HEK293 (cell line): ENCODE results near the gene HTRA2.

Experiments used
- GLI4 ChIP-seq: fragments of 450-650 bp; formaldehyde crosslinking; IDR thresholded peaks from 2 replicates; pipeline ENCODE4 v1.5.1; 2016; ENCODE audit warnings: missing biosample characterization, missing genetic modification characterization
- ZNF175 ChIP-seq: fragments of 450-650 bp; formaldehyde crosslinking; IDR thresholded peaks from 2 replicates; pipeline ENCODE4 v1.5.1; 2016; ENCODE audit warnings: missing biosample characterization, missing genetic modification characterization
- ZNF184 ChIP-seq: fragments of 450-650 bp; IDR thresholded peaks from 2 replicates; pipeline ENCODE4 v1.5.1; 2018; ENCODE audit warnings: missing biosample characterization, mild to moderate bottlenecking, missing genetic modification characterization
- ZNF2 ChIP-seq: fragments of 450-650 bp; formaldehyde crosslinking; IDR thresholded peaks from 2 replicates; pipeline ENCODE4 v1.5.1; 2016; ENCODE audit warnings: missing biosample characterization, missing genetic modification characterization
- ZNF544 ChIP-seq: fragments of 450-650 bp; formaldehyde crosslinking; IDR thresholded peaks from 2 replicates; pipeline ENCODE4 v1.5.0; 2017; ENCODE audit warnings: missing biosample characterization, missing genetic modification characterization
- ZNF658 ChIP-seq: fragments of 450-650 bp; formaldehyde crosslinking; IDR thresholded peaks from 2 replicates; pipeline ENCODE4; 2016; ENCODE audit warnings: missing biosample characterization, missing genetic modification characterization
- TF ChIP-seq, protein P1 (sequence below): fragments of 450-650 bp; formaldehyde crosslinking; IDR thresholded peaks from 2 replicates; pipeline ENCODE4 v1.5.1; 2016; ENCODE audit warnings: missing biosample characterization, missing genetic modification characterization

DNA sequence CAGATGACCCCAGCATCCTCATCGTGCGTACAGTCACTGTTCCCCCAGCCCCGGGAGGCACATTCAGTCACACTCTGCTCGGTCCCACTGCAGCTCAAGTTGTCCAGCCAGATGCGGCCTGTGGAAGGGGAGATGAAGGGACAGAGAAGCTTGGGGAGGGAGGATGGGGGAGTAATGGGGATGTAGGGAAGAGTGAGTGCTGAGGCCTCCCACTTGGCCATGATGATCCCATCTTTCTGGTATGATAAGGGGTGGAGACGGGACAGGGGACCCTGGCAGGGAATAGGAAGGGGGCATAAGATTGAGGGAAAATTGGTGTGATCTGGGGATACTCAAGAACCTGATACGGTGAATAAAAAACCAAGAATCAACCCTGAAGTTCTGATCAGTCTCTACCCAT is 20.5 kb downstream of the HTRA2 start:
- TF ChIP-seq ZNF175 (tag by site-specific recombination) (no peak), ZNF658 (no peak), ZNF2 (no peak), GLI4 (no peak), ZNF544 (no peak), ZNF184 (no peak)
- TF ChIP-seq, protein P1, sequence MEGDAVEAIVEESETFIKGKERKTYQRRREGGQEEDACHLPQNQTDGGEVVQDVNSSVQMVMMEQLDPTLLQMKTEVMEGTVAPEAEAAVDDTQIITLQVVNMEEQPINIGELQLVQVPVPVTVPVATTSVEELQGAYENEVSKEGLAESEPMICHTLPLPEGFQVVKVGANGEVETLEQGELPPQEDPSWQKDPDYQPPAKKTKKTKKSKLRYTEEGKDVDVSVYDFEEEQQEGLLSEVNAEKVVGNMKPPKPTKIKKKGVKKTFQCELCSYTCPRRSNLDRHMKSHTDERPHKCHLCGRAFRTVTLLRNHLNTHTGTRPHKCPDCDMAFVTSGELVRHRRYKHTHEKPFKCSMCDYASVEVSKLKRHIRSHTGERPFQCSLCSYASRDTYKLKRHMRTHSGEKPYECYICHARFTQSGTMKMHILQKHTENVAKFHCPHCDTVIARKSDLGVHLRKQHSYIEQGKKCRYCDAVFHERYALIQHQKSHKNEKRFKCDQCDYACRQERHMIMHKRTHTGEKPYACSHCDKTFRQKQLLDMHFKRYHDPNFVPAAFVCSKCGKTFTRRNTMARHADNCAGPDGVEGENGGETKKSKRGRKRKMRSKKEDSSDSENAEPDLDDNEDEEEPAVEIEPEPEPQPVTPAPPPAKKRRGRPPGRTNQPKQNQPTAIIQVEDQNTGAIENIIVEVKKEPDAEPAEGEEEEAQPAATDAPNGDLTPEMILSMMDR (tag by site-specific recombination) = no peak
